Cardiac muscle cell (in vitro differentiated cells and primary cell): ENCODE data around the gene MPHOSPH10. TPM values are rescaled to one million over a fixed set of nuclear protein-coding genes. Genes with fewer than 3 reads are reported as not detected.

Experiments used
- DNase-seq, 2 donors: peaks; one replicate each; pipeline versions ENCODE4 v3.0.0 to v3.0.0-alpha.2; 2010 to 2017; ENCODE audit warnings: low read depth in 1 of 2, low spot score in 1 of 2
- H3K27ac ChIP-seq: fragments of 200-600 bp; sonication (generic); 2 replicates; pipeline ENCODE4 v1.5.1; 2016
- H3K27me3 ChIP-seq: fragments of 200-600 bp; sonication (generic); 2 replicates; pipeline ENCODE4 v1.6.0; 2016; ENCODE audit warnings: control low read depth
- H3K36me3 ChIP-seq: fragments of 200-600 bp; sonication (generic); 2 replicates; pipeline ENCODE4 v1.5.1; 2016; ENCODE audit warnings: control low read depth
- H3K4me1 ChIP-seq: fragments of 200-600 bp; sonication (generic); 2 replicates; pipeline ENCODE4 v1.8.1; 2017; ENCODE audit warnings: low read depth, mild to moderate bottlenecking, mixed run types
- H3K4me3 ChIP-seq: fragments of 200-600 bp; sonication (generic); 2 replicates; pipeline ENCODE4 v1.5.1; 2016; ENCODE audit warnings: mild to moderate bottlenecking
- H3K9me3 ChIP-seq: fragments of 200-600 bp; sonication (generic); 2 replicates; pipeline ENCODE4 v1.5.1; 2017; ENCODE audit warnings: low read depth, mild to moderate bottlenecking, control low read depth
- CTCF ChIP-seq: IDR thresholded peaks from 2 replicates; pipeline ENCODE4 v1.5.1; 2012; ENCODE audit warnings: low read depth, mild to moderate bottlenecking, low read length
- polyA plus RNA-seq: library from polyadenylated mRNA; unstranded; fragments of >200 nt; fragmentation: Nextera tagmentation; extraction: Ambion mirVana; gene quantifications from 2 replicates; pipeline ENCODE4 v1.2.1, GENCODE V29; 2016
- total RNA-seq: library from RNA; depleted of rRNA; stranded (reverse); fragments of >200 nt; gene quantifications from 2 replicates; pipeline ENCODE4 v1.2.3, GENCODE V29; 2016

The MPHOSPH10 gene
- total and polyA plus RNA-seq, 2 experiments from 2014 or later = 32.7 to 33.1 TPM

GRCh38 chr2:71191570-71191943, 61.1 kb downstream of the MPHOSPH10 start:
- TF ChIP-seq CTCF = no peak
- Histone ChIP-seq H3K27ac (no peak overlapping the region), H3K9me3 (no peaks in the 10 kb centered on the region), H3K4me3 (no peak overlapping the region), H3K27me3 (no peaks in the 10 kb centered on the region), H3K36me3 (no peaks in the 10 kb centered on the region), H3K4me1 (no peaks in the 10 kb centered on the region)
- DNase-seq = no peak

Other genes with a start within 250 kb of the MPHOSPH10 start
- 0.21 TPM in 1 of 2 replicates, not detected in the other for gene VAX2, start 230.1 kb upstream of the MPHOSPH10 start, total RNA-seq
- 0.30 TPM in 1 of 2 replicates, not detected in the other for gene VAX2, start 230.1 kb upstream of the MPHOSPH10 start, polyA plus RNA-seq
- 0.81 and 3.0 TPM in 2 replicates for gene ATP6V1B1, start 194.7 kb upstream of the MPHOSPH10 start, total RNA-seq
- gene ATP6V1B1, start 194.7 kb upstream of the MPHOSPH10 start, polyA plus RNA-seq = 1.00 TPM in 1 of 2 replicates, not detected in the other
- gene ANKRD53, start 152.0 kb upstream of the MPHOSPH10 start, total RNA-seq = 0.92 and 1.3 TPM in 2 replicates
- 0.99 and 1.4 TPM in 2 replicates for gene ANKRD53, start 152.0 kb upstream of the MPHOSPH10 start, polyA plus RNA-seq
- gene TEX261, start 135.8 kb upstream of the MPHOSPH10 start, total RNA-seq = 13.9 and 19.8 TPM in 2 replicates
- 22.3 and 31.5 TPM in 2 replicates for gene TEX261, start 135.8 kb upstream of the MPHOSPH10 start, polyA plus RNA-seq
- 49.3 and 57.4 TPM in 2 replicates for gene NAGK, start 62.0 kb upstream of the MPHOSPH10 start, total RNA-seq
- 75.9 and 129 TPM in 2 replicates for gene NAGK, start 62.0 kb upstream of the MPHOSPH10 start, polyA plus RNA-seq
- 32.7 and 32.8 TPM in 2 replicates for gene MCEE, start 405 bp upstream of the MPHOSPH10 start, total RNA-seq
- 51.1 and 57.5 TPM in 2 replicates for gene MCEE, start 405 bp upstream of the MPHOSPH10 start, polyA plus RNA-seq
- gene PAIP2B, start 96.5 kb downstream of the MPHOSPH10 start, total RNA-seq = 13.0 and 15.1 TPM in 2 replicates
- gene PAIP2B, start 96.5 kb downstream of the MPHOSPH10 start, polyA plus RNA-seq = 8.0 and 9.7 TPM in 2 replicates
- 99.4 and 223 TPM in 2 replicates for gene ZNF638, start 201.1 kb downstream of the MPHOSPH10 start, total RNA-seq
- gene ZNF638, start 201.1 kb downstream of the MPHOSPH10 start, polyA plus RNA-seq = 70.5 and 111 TPM in 2 replicates